HCT116 (cell line): Measurements from ENCODE around the gene ZNF385A.

ENCODE experiments used
- CEBPB ChIP-seq: IDR thresholded peaks from 2 replicates; pipeline ENCODE4 v1.6.1; 2012; ENCODE audit warnings: low read depth
- EZH2 ChIP-seq: fragments of 200-600 bp; sonication (generic); IDR thresholded peaks from 2 replicates; pipeline ENCODE4 v1.6.1; 2017; ENCODE audit warnings: antibody characterized with exemption, mixed run types
- FOSL1 ChIP-seq: IDR thresholded peaks from 2 replicates; pipeline ENCODE4 v1.6.1; 2012; ENCODE audit warnings: low read depth
- POLR2A ChIP-seq: IDR thresholded peaks from 2 replicates; pipeline ENCODE4 v1.7.0; 2011; ENCODE audit warnings: borderline replicate concordance; ENCODE audit not compliant: insufficient read depth, insufficient read length; ENCODE audit errors: extremely low read depth
- POLR2AphosphoS5 ChIP-seq: IDR thresholded peaks from 2 replicates; pipeline ENCODE4 v1.6.1; 2011; ENCODE audit warnings: mild to moderate bottlenecking, low read depth, low read length, moderate library complexity
- SRF ChIP-seq: IDR thresholded peaks from 2 replicates; pipeline ENCODE4 v1.6.1; 2012; ENCODE audit warnings: low read depth
- TCF7L2 ChIP-seq: IDR thresholded peaks from 2 replicates; pipeline ENCODE4 v1.7.0; 2011; ENCODE audit warnings: borderline replicate concordance, inconsistent platforms; ENCODE audit not compliant: insufficient read depth, insufficient read length; ENCODE audit errors: extremely low read depth
- YY1 ChIP-seq: IDR thresholded peaks from 2 replicates; pipeline ENCODE4 v1.6.1; 2011; ENCODE audit warnings: low read length, low read depth, moderate library complexity, mild to moderate bottlenecking; ENCODE audit not compliant: insufficient replicate concordance; ENCODE audit errors: extremely low read depth
- TF ChIP-seq, protein P1 (sequence below), 3 experiments: fragments of 200-600 bp in 1 of 3; sonication (generic) in 1 of 3; IDR thresholded peaks in 2 of 3; conservative IDR thresholded peaks in 1 of 3; 2 replicates each; pipeline ENCODE4 v1.5.1; 2012 to 2017; ENCODE audit warnings: low read depth in 2 of 3, low read length in 2 of 3, antibody characterized with exemption in 1 of 3, borderline replicate concordance in 1 of 3, control low read depth in 1 of 3, mild to moderate bottlenecking in 1 of 3, mixed read lengths in 1 of 3, mixed run types in 1 of 3, moderate library complexity in 1 of 3; ENCODE audit not compliant: insufficient read depth in 1 of 3
- TF ChIP-seq, protein P2 (sequence below): IDR thresholded peaks from 2 replicates; pipeline ENCODE4 v1.6.1; 2012; ENCODE audit warnings: low read depth
- TF ChIP-seq, protein P3 (sequence below): IDR thresholded peaks from 2 replicates; pipeline ENCODE4 v1.6.1; 2011; ENCODE audit warnings: mild to moderate bottlenecking, low read length, moderate library complexity; ENCODE audit not compliant: insufficient replicate concordance; ENCODE audit errors: extremely low read depth

DNA sequence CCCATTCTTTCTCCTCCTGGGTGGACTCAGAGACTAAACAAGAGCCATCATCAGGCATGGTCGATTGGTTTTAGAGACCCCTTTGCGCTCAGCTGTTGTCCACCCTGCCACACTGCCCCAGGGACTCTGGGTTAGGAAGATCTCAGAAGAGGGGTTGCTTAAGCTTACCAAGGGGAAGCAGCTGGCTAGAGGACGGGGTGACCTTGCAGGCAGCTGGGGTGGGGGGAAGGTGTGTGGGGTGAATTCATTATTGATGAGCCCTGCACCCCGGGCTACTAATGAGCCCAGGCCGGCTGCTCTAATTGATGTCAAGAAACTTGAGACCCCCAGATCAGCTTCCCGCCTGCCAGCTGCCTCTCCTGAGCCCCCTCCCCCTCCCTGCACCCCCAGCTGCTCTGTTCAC lies 8.7 kb upstream of the ZNF385A start:
- TF ChIP-seq POLR2AphosphoS5, result no peak
- TF ChIP-seq, protein P1, sequence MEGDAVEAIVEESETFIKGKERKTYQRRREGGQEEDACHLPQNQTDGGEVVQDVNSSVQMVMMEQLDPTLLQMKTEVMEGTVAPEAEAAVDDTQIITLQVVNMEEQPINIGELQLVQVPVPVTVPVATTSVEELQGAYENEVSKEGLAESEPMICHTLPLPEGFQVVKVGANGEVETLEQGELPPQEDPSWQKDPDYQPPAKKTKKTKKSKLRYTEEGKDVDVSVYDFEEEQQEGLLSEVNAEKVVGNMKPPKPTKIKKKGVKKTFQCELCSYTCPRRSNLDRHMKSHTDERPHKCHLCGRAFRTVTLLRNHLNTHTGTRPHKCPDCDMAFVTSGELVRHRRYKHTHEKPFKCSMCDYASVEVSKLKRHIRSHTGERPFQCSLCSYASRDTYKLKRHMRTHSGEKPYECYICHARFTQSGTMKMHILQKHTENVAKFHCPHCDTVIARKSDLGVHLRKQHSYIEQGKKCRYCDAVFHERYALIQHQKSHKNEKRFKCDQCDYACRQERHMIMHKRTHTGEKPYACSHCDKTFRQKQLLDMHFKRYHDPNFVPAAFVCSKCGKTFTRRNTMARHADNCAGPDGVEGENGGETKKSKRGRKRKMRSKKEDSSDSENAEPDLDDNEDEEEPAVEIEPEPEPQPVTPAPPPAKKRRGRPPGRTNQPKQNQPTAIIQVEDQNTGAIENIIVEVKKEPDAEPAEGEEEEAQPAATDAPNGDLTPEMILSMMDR (IDR thresholded peaks at IDR 0.05 in 2 of 3, conservative IDR thresholded peaks at IDR 0.05 in 1 of 3; ENCODE audit: borderline replicate concordance in 1 of 3, insufficient read depth in 1 of 3, low read depth in 2 of 3, low read length in 2 of 3), result no peak
- TF ChIP-seq CEBPB, result no peak
- no peak for TF ChIP-seq YY1
- TF ChIP-seq EZH2, result no peak
- no peak for TF ChIP-seq FOSL1
- TF ChIP-seq POLR2A, result no peak
- no peak for TF ChIP-seq TCF7L2
- TF ChIP-seq, protein P2, sequence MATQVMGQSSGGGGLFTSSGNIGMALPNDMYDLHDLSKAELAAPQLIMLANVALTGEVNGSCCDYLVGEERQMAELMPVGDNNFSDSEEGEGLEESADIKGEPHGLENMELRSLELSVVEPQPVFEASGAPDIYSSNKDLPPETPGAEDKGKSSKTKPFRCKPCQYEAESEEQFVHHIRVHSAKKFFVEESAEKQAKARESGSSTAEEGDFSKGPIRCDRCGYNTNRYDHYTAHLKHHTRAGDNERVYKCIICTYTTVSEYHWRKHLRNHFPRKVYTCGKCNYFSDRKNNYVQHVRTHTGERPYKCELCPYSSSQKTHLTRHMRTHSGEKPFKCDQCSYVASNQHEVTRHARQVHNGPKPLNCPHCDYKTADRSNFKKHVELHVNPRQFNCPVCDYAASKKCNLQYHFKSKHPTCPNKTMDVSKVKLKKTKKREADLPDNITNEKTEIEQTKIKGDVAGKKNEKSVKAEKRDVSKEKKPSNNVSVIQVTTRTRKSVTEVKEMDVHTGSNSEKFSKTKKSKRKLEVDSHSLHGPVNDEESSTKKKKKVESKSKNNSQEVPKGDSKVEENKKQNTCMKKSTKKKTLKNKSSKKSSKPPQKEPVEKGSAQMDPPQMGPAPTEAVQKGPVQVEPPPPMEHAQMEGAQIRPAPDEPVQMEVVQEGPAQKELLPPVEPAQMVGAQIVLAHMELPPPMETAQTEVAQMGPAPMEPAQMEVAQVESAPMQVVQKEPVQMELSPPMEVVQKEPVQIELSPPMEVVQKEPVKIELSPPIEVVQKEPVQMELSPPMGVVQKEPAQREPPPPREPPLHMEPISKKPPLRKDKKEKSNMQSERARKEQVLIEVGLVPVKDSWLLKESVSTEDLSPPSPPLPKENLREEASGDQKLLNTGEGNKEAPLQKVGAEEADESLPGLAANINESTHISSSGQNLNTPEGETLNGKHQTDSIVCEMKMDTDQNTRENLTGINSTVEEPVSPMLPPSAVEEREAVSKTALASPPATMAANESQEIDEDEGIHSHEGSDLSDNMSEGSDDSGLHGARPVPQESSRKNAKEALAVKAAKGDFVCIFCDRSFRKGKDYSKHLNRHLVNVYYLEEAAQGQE, result no peak
- TF ChIP-seq, protein P3, sequence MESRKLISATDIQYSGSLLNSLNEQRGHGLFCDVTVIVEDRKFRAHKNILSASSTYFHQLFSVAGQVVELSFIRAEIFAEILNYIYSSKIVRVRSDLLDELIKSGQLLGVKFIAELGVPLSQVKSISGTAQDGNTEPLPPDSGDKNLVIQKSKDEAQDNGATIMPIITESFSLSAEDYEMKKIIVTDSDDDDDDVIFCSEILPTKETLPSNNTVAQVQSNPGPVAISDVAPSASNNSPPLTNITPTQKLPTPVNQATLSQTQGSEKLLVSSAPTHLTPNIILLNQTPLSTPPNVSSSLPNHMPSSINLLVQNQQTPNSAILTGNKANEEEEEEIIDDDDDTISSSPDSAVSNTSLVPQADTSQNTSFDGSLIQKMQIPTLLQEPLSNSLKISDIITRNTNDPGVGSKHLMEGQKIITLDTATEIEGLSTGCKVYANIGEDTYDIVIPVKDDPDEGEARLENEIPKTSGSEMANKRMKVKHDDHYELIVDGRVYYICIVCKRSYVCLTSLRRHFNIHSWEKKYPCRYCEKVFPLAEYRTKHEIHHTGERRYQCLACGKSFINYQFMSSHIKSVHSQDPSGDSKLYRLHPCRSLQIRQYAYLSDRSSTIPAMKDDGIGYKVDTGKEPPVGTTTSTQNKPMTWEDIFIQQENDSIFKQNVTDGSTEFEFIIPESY, result no peak
- TF ChIP-seq SRF, result no peak
